GM23338 (cell line): ENCODE measurements around the gene ZNF730.

Experiments used
- CREB1 ChIP-seq: fragments of 250-450 bp; sonication (Bioruptor Pico); IDR thresholded peaks from 2 replicates; pipeline ENCODE4 v1.5.0; 2020; ENCODE audit warnings: low read depth, mild to moderate bottlenecking, moderate library complexity
- CTCF ChIP-seq, 2 experiments: fragments of 200-600 bp in 1 of 2; sonication (generic) in 1 of 2; conservative IDR thresholded peaks; 2 replicates each; pipeline versions ENCODE4 v1.5.1 to v1.6.1; 2016 to 2017; ENCODE audit warnings: antibody characterized with exemption in 2 of 2, low read depth in 2 of 2, mild to moderate bottlenecking in 2 of 2, moderate library complexity in 1 of 2
- EZH2 ChIP-seq: fragments of 200-600 bp; sonication (generic); IDR thresholded peaks from one replicate; pipeline ENCODE4 v1.8.0; 2017; ENCODE audit warnings: antibody characterized with exemption, mild to moderate bottlenecking, low read depth; ENCODE audit not compliant: unreplicated experiment
- EZH2phosphoT487 ChIP-seq: fragments of 200-600 bp; sonication (generic); IDR thresholded peaks from one replicate; pipeline ENCODE4 v1.8.1; 2018; ENCODE audit warnings: antibody characterized with exemption; ENCODE audit not compliant: unreplicated experiment
- JUNB ChIP-seq: IDR thresholded peaks from one replicate; pipeline ENCODE4 v1.6.1; 2016; ENCODE audit warnings: antibody characterized with exemption; ENCODE audit not compliant: unreplicated experiment
- POLR2AphosphoS5 ChIP-seq: IDR thresholded peaks from 2 replicates; pipeline ENCODE4 v1.6.1; 2016; ENCODE audit warnings: antibody characterized with exemption, low read depth
- REST ChIP-seq: IDR thresholded peaks from one replicate; pipeline ENCODE4 v1.6.1; 2018; ENCODE audit warnings: antibody characterized with exemption; ENCODE audit not compliant: unreplicated experiment
- STAT1 ChIP-seq: IDR thresholded peaks from one replicate; pipeline ENCODE4 v1.6.1; 2016; ENCODE audit warnings: antibody characterized with exemption; ENCODE audit not compliant: unreplicated experiment
- ZNF114 ChIP-seq: fragments of 250-450 bp; sonication (Bioruptor Pico); IDR thresholded peaks from 2 replicates; pipeline ENCODE4 v1.5.0; 2020; ENCODE audit warnings: mild to moderate bottlenecking, moderate library complexity

- TF ChIP-seq CTCF (conservative IDR thresholded peaks at IDR 0.05; ENCODE audit: low read depth in 2 of 2) (no peak), POLR2AphosphoS5 (no peak), EZH2 (no peak), EZH2phosphoT487 (no peak), STAT1 (no peak), JUNB (no peak), REST (no peak), ZNF114 (CRISPR knock-in tag) (no peak), CREB1 (CRISPR knock-in tag) (no peak)
These were observed 21.4 kb upstream of the ZNF730 start for GRCh38 chr19:23095418-23095817.
